NCI-H1436 treated with DMSO at 0.1 percent for 48 hours (cell line): ENCODE measurements around the gene WDR43.

Experiments
- DNase-seq: peaks from one replicate; lab custom pipeline; 2025; lab: John Stamatoyannopoulos, UW

The WDR43 gene

DNA sequence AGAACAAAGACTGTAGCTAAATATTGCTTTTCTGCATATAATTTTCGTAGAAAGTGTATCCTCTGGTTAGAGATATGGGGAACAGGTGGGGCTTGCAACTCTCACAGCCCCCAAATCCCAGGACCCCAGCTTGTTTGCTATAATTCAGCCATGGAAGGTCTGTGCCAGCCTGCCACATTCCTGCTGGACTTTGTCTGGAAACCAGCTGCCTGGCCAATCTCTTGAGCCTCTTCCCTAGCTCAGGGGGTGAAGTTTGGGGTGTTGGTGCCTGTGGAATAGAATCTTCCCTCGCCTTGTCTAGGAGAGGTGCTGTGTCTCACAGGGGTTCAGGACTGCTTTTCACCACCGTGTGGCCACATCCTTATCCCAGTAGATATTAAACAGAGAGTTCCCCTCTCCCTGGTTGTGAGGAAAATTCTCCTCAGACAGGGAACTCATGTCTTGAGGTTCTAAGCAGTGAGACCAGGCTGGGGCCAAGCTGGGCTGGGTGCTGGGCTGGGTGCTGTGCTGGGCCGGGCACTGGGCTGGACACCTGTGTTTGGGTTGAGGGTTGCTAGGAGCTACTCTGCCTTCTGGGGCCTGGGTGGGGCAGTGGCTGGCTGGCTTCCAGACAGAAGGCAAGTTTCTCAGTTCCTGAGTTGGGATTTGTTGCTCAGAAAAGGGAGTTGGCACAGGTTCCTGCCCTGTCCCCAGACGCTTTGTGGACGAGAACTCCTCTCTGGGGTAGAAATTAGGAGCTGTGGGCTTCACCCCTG is 98.9 kb downstream of the WDR43 start:
- no peak for DNase-seq

DNA sequence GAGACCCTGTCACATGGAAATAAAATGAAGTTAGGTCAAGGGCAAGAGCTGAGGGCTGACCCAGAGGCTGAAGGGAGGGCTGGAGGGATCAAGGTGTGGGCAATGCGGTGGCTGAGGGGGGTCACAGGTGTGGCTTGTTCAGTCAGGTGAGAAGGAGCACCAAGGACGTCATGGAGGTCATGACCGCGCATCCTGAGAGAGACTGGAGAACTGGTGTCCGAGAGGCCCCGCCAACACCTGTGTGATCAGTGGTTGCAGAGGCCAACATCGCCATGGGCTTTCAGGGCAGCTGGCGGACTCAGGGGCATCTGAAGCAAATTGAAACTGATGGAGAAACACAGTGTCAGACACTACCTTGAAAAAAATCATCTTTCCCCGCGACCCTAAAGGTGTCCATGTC is 99.6 kb downstream of the WDR43 start:
- no peak for DNase-seq

DNA sequence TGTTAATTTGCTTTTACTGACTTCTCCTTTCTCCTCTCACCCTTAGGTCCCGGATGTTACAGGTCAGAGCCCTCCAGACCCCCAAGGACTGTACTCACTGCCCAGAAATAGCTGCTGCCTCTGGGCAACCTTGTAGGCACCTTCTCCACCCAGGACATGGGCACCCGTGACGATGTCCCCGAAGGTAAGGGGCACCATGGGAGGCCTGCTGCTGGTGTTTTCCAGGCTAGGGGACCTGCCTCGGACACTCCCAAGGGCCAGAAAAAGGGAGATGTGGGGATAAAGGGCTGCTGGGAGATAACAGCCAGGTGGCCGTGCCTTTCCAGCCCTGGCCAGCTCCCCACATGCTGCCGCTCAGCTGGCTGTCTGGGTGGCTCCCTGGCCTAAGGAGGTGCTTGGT is 100.2 kb downstream of the WDR43 start:
- no peak for DNase-seq

DNA sequence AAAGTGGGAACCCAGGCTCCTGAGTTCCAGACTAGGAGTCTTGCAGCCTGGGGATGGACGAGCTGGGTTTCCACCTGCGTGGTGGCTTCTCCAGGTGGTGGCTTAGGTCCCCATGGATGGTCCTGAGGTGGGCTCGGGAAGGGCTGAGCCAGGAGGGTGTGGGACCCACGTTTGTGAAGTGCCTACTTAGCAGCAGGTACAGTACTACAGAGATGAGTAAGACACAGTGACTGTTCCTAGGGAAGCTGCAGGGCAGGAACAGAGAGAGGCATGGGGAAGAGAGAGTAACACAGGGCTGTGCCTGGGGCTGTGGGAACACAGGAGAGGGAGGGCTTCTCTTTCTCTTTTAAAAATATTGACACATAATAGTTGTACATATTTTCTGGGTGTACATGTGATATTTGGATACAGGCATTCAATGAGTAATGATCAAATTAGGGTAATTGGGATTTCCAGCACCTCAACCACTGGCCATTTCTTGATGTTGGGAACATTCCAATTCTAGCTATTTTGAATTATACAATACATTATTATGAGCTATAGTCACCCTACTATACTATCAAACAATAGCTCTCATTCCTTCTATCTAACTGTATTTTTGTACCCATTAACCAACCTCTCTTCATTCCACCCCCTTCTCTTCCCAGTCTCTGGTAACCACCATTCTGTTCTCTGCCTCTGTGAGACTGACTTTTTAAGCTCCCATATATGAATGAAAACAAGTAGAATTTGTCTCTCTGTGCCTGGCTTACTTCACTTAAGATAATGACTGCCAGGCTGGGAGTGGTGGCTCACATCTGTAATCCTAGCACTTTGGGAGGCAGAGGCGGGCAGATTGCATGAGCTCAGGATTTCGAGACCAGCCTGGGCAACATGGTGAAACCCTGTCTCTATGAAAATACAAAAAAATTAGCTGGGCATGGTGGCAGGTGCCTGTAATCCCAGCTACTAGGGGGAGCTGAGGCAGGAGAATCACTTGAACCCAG is 101.6 kb downstream of the WDR43 start:
- DNase-seq = no peak

DNA sequence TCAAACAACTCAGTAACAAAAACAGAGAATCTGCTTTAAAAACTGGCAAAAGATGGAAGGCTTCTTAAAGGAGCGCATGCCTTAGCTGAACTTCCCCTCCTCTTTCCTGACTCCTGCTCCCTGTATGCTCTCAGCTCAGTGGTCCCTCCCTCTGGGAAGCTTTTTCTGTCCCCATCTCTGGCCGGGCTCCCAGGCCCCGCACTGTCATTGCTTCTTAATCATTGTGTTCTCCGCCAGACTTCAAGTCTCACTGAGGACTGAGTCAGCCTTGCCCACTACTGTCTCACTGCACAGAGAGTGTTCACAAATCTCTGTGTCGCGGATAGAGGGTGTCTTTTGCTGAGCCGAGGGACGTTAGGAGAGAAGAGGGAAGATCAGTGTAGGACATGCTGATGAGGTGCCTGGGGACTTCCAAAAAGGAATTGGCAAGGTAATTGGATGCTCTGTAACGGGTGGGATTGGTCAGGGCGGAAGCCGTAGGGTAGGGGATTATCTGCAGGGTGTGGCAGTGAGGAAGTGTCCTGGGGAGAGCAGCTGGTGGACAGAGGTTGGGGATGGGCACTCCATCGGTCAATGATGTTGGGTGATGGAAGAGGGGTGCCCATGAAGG is 102.9 kb downstream of the WDR43 start:
- no peak for DNase-seq
